ENCODE measurements around the gene BOLA1.
"Not testable (repeated sequence)": the region's sequence is repeated elsewhere in the genome, so short reads cannot be mapped to it uniquely, and the experiment has no call there.

The BOLA1 gene, protein sequence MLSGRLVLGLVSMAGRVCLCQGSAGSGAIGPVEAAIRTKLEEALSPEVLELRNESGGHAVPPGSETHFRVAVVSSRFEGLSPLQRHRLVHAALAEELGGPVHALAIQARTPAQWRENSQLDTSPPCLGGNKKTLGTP

GRCh38 chr1:149899460-149900284 is at the start of gene BOLA1:
Gene BOLA1 (plus strand): TSS chr1:149899568. CDS start chr1:149900060, 492 bp downstream.
- peak; percentile 86 for DNase-seq

- DNase-seq = no peak
Observed at GRCh38 chr1:149849947-149850360, 49.4 kb upstream of the BOLA1 start.

DNA sequence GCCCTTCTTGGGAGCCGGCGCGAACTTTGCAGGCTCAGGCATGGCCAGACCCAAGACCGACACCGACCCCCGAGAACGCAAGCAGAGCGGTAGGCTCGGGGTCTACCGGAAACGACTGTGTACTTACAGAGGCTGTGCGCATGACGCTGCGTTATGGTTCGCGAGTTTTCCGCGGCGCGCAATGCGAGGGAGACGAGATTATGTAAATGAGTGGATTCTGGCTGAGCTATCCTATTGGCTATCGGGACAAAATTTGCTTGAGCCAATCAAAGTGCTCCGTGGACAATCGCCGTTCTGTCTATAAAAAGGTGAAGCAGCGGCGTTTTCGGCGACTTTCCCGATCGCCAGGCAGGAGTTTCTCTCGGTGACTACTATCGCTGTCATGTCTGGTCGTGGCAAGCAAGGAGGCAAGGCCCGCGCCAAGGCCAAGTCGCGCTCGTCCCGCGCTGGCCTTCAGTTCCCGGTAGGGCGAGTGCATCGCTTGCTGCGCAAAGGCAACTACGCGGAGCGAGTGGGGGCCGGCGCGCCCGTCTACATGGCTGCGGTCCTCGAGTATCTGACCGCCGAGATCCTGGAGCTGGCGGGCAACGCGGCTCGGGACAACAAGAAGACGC is 48.5 kb upstream of the BOLA1 start:
- not testable (repeated sequence) for DNase-seq

- not testable (repeated sequence) for DNase-seq
Observed at GRCh38 chr1:149851585-149852213, 47.7 kb upstream of the BOLA1 start.

DNA sequence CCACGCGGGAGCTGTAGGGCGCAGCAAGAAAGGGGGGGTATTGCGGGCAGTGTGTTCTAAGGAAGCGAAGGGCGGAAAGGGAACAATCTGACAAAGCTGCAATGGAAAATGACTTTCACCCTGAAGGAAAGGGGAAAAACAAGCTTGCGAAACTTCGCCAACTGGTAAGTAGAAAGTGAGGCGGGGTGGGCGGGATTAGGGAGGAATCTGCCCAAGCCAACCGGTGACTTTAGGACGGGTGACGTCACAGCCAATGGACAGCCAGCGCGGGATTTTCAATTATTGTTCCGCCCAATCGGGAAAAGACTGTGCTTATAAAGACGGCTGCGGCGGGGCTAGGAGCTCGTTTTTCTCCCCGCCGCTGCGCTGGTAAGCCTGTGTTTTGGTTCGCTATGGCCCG is 47.1 kb upstream of the BOLA1 start:
- not testable (repeated sequence) for DNase-seq

- not testable (repeated sequence) for DNase-seq
Observed at GRCh38 chr1:149860271-149860670, 39.1 kb upstream of the BOLA1 start.

DNA sequence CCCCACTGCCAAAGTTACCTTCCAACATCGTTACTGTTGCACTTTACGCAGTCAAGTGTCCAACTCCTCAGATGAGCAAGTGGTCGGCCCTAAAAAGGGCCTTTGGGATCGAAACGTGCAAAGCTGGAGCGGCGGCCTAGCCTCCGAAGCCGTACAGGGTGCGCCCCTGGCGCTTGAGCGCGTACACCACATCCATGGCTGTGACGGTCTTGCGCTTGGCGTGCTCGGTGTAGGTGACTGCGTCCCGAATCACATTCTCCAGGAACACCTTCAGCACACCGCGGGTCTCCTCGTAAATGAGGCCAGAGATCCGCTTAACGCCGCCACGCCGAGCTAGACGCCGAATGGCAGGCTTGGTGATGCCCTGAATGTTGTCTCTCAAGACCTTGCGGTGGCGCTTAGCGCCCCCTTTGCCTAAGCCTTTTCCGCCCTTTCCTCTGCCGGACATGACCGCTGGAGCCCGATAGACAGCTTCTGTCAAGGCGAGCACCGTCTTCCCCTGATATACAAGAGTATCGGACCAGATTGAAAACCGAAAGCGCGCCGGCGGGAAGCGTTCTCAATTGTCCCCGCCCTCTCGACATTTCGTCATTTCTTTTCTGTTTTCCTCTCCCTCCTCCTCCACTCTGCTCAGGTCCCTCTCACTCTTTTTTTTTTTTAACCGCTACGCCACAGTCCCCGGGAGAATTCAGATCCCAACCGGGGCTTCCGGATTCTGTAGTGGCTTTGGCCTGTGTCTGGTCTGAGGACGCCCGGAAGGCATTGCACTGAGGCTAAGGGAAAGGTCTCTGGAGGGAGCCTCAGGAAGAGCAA is 38.5 kb upstream of the BOLA1 start:
- DNase-seq = not testable (repeated sequence)

- DNase-seq = not testable (repeated sequence)
Observed at GRCh38 chr1:149861497-149862054, 37.8 kb upstream of the BOLA1 start.

DNA sequence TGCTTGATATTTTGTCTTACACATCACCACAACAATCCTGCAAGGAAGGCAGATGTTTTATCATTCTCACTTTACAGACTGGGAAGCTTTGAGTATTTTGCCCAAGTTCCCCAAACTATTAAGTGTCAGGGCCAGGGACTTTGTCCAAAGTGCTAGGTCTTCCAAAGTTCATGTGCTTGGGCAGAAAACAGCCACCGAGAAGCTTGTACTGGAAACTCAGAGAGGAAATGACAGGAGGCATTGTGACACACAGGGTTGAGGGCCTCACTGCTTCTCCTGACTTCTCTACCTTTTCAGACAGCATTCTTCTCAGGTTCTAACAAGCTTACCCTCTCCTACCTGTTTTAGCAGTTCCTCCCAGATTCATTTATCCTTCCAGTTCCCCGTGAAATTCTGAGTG is 32.5 kb upstream of the BOLA1 start:
- not testable (repeated sequence) for DNase-seq

GRCh38 chr1:149873060-149873459 is 26.3 kb upstream of the BOLA1 start:
- DNase-seq = not testable (repeated sequence)

- DNase-seq = no peak
Observed at GRCh38 chr1:149877211-149877946, 22.0 kb upstream of the BOLA1 start.

DNA sequence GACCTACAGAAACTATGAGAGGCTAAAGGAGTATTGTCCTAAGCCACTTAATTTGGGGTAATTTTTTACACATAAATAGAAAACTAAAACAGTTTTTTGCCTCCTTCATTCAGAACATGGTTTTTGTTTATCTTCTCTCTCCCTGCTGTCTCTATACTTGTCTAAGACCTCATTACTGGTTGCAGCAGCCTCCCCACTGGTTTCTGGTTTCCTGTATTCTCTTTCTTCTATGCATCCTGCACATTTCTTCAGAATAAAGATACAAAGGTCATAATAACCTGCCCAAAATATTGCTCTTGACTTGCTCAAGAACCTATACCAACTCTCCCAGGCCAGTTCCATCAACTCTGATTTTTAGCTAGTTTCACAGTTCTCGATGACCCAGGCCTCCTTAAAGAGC is 19.8 kb upstream of the BOLA1 start:
- DNase-seq = no peak

- no peak for DNase-seq
Observed at GRCh38 chr1:149881876-149882275, 17.5 kb upstream of the BOLA1 start.

DNA sequence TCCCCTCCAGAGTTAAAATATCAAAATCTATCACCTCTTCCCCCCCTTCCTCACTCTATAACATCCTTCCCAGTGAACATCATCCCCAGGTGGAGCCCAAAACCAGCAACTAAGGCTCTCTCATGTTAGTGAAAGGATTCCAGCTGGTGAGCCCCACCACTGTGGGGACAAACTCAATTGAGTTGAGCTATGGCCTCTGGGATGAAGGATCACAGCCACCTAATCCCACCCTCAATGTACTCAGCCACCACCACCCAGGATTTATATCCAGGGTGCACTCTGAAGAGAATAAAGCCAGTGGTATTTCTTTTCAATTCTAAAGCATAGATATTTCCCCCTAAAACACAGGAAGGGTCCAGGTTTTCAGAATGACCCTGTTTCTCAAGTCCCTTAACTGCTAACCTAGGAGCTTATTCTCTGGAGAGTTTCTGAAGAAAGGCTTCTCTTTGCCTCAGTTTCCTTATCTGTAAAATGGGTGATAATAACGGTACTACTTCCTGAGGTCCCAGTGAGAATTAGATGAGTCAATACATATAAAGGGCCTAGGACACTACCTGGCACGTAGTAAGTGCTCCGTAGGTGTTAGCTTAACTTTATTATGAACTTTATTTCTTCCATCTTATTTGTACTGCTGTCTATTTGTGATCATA is 15.6 kb upstream of the BOLA1 start:
- DNase-seq = no peak

DNA sequence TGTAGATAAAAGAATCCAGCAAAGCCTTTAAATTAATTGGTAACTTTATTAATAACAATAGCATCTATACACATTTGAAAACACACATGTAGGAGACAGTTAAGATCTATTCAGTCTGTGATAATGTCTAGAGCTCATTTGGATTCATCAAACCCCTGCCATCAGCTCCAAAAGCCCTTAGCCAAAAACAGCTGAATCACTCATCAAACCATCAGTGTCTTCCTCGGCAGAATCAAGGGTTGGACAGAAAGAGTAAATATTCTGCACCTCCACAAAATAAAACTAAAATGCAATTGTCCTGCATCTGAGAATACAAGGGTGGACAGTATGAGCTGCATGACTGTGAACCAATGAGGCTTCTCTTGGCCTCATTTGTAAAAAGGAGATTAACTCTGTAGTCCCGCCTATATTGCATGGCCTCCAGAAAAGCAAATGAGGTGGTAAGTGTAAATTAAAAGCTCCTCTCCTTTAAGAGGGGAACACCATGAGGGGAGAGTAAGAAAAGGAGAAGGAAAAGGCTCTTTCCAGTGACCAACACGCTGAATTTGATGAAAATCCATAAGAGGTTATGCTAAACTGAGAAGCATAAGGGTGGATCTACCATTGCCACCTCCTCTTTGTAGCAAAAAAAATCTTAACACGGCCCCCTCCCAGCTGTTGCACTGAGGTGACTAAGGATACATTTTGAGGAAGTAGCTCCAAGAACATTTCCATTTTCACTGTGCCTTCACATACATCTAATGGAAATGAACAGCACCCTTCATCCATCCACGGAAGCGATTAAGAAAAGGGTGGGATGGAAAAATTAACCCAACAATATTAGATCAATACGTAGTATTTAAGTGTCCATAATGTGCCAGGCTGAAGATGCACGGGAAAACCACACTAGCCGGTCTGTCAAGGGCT is 14.7 kb upstream of the BOLA1 start:
- peak; percentile 36 for DNase-seq

GRCh38 chr1:149885339-149886120 is 13.8 kb upstream of the BOLA1 start:
- peak; percentile 87 for DNase-seq

DNA sequence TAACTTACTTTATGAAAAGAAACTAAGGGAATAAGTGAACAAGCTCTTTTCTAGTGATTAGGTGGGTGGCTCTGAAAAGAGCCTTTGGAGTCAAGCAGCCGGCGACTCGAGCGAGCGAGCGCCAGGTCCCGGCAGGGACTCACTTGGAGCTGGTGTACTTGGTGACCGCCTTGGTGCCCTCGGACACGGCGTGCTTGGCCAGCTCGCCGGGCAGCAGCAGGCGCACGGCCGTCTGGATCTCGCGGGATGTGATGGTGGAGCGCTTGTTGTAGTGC is 13.3 kb upstream of the BOLA1 start:
- DNase-seq = not testable (repeated sequence)

GRCh38 chr1:149886396-149887195 is 12.8 kb upstream of the BOLA1 start:
- DNase-seq = peak; percentile 89

GRCh38 chr1:149887196-149887455 is 12.2 kb upstream of the BOLA1 start:
- DNase-seq = not testable (repeated sequence)

Data from stimulated activated CD4-positive, alpha-beta T cell treated with anti-CD3 and anti-CD28 coated beads, Interleukin-1b, Interleukin-23, amount 100 ng/mL, for 48 hours (primary cell).